ENCODE results near the gene PIK3R6. TPM values are rescaled to one million over a fixed set of nuclear protein-coding genes. Genes with fewer than 3 reads are reported as not detected.

The PIK3R6 gene
- total RNA-seq, 1 experiment from 2014 or later, result not detected

- intact Hi-C loops (cut with micrococcal nuclease; ENCODE audit: unreplicated experiment), result no loop called here
- no peak for DNase-seq
- Mint-ChIP-seq H3K27me3 (ENCODE audit: insufficient read depth, unreplicated experiment) (no peaks in the 10 kb centered on the region), H3K36me3 (ENCODE audit: insufficient read depth, unreplicated experiment) (no peaks in the 10 kb centered on the region), H3K4me3 (ENCODE audit: unreplicated experiment) (no peak overlapping the region), H3K27ac (ENCODE audit: unreplicated experiment) (no peak overlapping the region), H3K9me3 (ENCODE audit: unreplicated experiment) (no peaks in the 10 kb centered on the region), H3K4me1 (ENCODE audit: low read depth, unreplicated experiment) (no peaks in the 10 kb centered on the region)
- Histone ChIP-seq H3K9me3 (no peaks in the 10 kb centered on the region), H3K4me3 (ENCODE audit: low read depth, low read length) (no peak overlapping the region), H3K36me3 (ENCODE audit: control insufficient read depth, insufficient read depth, low read length) (no peaks in the 10 kb centered on the region), H3K27me3 (replicated peaks; ENCODE audit: control insufficient read depth, insufficient read depth, low read length) (no peaks in the 10 kb centered on the region), H3K4me1 (no peaks in the 10 kb centered on the region)
- no TSS peak for BruUV-seq (replicated peaks)
- ChIA-PET POLR2A (no interaction called here), CTCF (no interaction called here)
- no peak for TF ChIP-seq CTCF (IDR thresholded peaks at IDR 0.05; ENCODE audit: insufficient read depth in 1 of 2, low read depth in 1 of 2, low read length in 1 of 2, severe bottlenecking in 1 of 2, unreplicated experiment in 1 of 2)
These were observed 44.2 kb downstream of the PIK3R6 start for GRCh38 chr17:8823279-8823678.

GRCh38 chr17:8822401-8823035 is 45.0 kb downstream of the PIK3R6 start:
- TF ChIP-seq CTCF (IDR thresholded peaks at IDR 0.05; ENCODE audit: insufficient read depth in 1 of 2, low read depth in 1 of 2, low read length in 1 of 2, severe bottlenecking in 1 of 2, unreplicated experiment in 1 of 2), result no peak
- Mint-ChIP-seq H3K27me3 (ENCODE audit: insufficient read depth, unreplicated experiment) (peaks cover 3% of the 10 kb centered on the region), H3K27ac (ENCODE audit: unreplicated experiment) (no peak overlapping the region), H3K4me1 (ENCODE audit: low read depth, unreplicated experiment) (no peaks in the 10 kb centered on the region), H3K36me3 (ENCODE audit: insufficient read depth, unreplicated experiment) (no peaks in the 10 kb centered on the region), H3K9me3 (ENCODE audit: unreplicated experiment) (no peaks in the 10 kb centered on the region), H3K4me3 (ENCODE audit: unreplicated experiment) (no peak overlapping the region)
- H3K27me3 ChIP-seq (replicated peaks; ENCODE audit: control insufficient read depth, insufficient read depth, low read length), result no peaks in the 10 kb centered on the region
- no peak for DNase-seq
- no peaks in the 10 kb centered on the region for H3K9me3 ChIP-seq
- no TSS peak for BruUV-seq (replicated peaks)
- no peaks in the 10 kb centered on the region for H3K36me3 ChIP-seq (ENCODE audit: control insufficient read depth, insufficient read depth, low read length)
- H3K4me3 ChIP-seq (ENCODE audit: low read depth, low read length), result no peak overlapping the region
- ChIA-PET POLR2A (no interaction called here), CTCF (no interaction called here)
- H3K4me1 ChIP-seq, result no peaks in the 10 kb centered on the region
- intact Hi-C loops (cut with micrococcal nuclease; ENCODE audit: unreplicated experiment), result no loop called here

- Mint-ChIP-seq H3K4me3 (ENCODE audit: unreplicated experiment) (no peak overlapping the region), H3K27ac (ENCODE audit: unreplicated experiment) (no peak overlapping the region), H3K9me3 (ENCODE audit: unreplicated experiment) (no peaks in the 10 kb centered on the region), H3K27me3 (ENCODE audit: insufficient read depth, unreplicated experiment) (peaks cover 3% of the 10 kb centered on the region), H3K36me3 (ENCODE audit: insufficient read depth, unreplicated experiment) (no peaks in the 10 kb centered on the region), H3K4me1 (ENCODE audit: low read depth, unreplicated experiment) (no peaks in the 10 kb centered on the region)
- DNase-seq, result no peak
- TF ChIP-seq CTCF (IDR thresholded peaks at IDR 0.05; ENCODE audit: insufficient read depth in 1 of 2, low read depth in 1 of 2, low read length in 1 of 2, severe bottlenecking in 1 of 2, unreplicated experiment in 1 of 2), result no peak
- Histone ChIP-seq H3K4me3 (ENCODE audit: low read depth, low read length) (no peak overlapping the region), H3K36me3 (ENCODE audit: control insufficient read depth, insufficient read depth, low read length) (no peaks in the 10 kb centered on the region), H3K4me1 (no peaks in the 10 kb centered on the region), H3K9me3 (no peaks in the 10 kb centered on the region), H3K27me3 (replicated peaks; ENCODE audit: control insufficient read depth, insufficient read depth, low read length) (no peaks in the 10 kb centered on the region)
- BruUV-seq (replicated peaks), result no TSS peak
- POLR2A ChIA-PET, result no interaction called here
- CTCF ChIA-PET, result no interaction called here
- intact Hi-C loops (cut with micrococcal nuclease; ENCODE audit: unreplicated experiment), result no loop called here
These were observed 45.9 kb downstream of the PIK3R6 start for GRCh38 chr17:8821446-8822105.
